IPS-NIHi7 (cell line): ENCODE measurements around the gene MKRN2.
"Not testable (repeated sequence)": the region's sequence is repeated elsewhere in the genome, so short reads cannot be mapped to it uniquely, and the experiment has no call there.

ENCODE experiments used
- DNase-seq: peaks from one replicate; pipeline ENCODE4 v3.0.0; 2012; ENCODE audit warnings: mixed read lengths; ENCODE audit errors: extremely low spot score

Gene MKRN2

GRCh38 chr3:12588039-12589009 lies 31.4 kb downstream of the MKRN2 start:
- no peak for DNase-seq

DNA sequence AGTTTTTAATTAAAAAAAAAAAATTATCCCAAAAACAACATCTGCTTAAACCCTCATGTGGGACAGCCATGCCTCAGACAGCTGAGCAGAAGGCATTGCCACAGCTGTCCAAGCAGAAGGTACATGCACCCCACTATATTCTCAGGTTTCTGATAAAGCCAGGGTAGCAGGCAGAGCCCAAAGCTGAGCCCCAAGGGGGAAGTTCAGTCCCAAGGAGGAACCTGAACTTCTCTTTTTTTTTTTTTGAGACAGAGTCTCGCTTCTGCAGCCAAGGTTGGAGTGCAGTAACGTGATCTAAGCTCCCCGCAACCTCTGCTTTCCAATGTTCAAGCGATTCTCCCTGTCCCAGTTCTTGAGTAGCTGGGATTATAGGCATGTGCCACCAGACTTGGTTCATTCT lies 33.2 kb downstream of the MKRN2 start:
- DNase-seq, result no peak

DNA sequence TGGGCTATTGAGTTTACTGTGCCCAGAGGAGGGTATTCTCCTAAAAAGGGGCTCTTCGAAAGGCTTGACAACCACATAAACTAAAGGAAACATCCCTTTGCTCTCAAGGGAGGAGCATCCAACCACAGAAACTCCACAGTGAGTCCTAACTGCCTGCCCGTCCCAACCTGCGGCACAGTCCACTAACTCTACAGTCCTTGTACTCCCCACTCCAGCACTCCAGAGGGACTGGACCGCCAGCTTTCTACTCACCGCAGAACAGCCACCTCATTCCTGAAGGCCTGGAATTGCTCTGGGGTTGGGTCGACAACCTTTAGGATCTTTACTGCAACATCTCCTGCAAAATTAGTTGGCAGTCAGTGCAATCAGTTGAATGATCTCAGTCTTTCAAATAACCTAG lies 34.6 kb downstream of the MKRN2 start:
- DNase-seq, result no peak

- DNase-seq, result no peak
Measured at GRCh38 chr3:12591997-12592715, 35.3 kb downstream of the MKRN2 start.

GRCh38 chr3:12593473-12593872 lies 36.6 kb downstream of the MKRN2 start:
- no peak for DNase-seq

GRCh38 chr3:12598890-12599289 lies 42.0 kb downstream of the MKRN2 start:
- no peak for DNase-seq

DNA sequence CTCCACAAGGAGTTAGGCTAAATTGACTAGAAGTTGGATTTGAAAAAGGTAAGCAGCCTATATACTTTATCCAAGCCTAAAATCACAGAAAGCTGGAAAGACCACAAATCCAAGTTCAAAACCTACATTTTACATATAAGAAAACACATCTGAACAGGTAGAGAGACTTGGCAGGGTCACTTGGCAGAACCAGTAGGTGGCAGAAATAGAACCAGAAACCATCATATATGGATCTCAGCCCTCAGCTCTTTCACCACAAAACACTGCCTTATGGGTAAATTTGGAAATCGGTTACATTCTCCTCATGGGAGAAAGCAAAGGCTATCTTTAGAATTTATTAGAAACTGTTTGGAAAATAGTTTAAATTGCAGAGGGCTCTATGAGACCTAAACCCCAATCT lies 44.2 kb downstream of the MKRN2 start:
- no peak for DNase-seq

- DNase-seq, result no peak
Measured at GRCh38 chr3:12603969-12604368, 47.1 kb downstream of the MKRN2 start.

GRCh38 chr3:12608376-12608775 lies 51.5 kb downstream of the MKRN2 start:
- DNase-seq, result no peak

DNA sequence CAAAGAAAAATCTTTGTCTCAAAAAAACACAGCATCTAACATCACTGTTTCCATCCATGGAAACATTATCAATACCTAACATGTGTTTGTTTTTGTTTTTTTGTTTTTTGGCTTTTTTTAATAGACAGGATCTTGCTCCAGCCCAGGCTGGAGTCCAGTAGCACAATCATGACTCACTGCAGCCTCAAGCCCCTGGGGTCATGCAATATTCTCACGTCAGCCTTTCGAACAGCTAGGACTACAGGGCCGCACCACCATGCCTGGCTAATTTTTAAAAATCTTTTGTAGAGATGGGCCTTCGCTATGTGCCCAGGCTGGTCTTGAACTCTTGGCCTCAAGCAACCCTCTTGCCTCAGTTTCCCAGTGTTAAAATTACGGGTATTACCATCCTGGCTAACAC lies 54.2 kb downstream of the MKRN2 start:
- no peak for DNase-seq

- DNase-seq, result no peak
Measured at GRCh38 chr3:12612514-12613226, 55.8 kb downstream of the MKRN2 start.

DNA sequence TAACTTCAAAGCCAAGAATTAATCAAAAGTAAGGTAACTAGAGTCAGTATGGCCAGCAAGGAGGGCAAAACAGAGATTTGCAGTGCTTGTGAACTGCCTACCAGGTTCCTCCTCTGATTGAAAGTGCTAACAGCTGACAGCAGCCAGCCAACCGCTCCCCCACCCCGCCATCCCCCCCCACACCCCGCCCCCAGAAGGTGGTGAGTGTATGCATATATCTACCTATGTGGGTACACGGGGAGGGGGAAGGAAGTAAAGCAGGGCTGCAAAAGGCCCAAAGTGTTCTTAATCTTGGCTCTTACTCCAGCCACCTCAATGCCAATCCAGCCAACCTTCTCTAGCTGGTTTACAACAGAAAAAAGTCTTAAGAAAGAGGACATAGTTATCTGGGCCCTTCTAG lies 56.4 kb downstream of the MKRN2 start:
- no peak for DNase-seq

- DNase-seq, result no peak
Measured at GRCh38 chr3:12615266-12615665, 58.4 kb downstream of the MKRN2 start.

GRCh38 chr3:12618426-12618825 lies 61.5 kb downstream of the MKRN2 start:
- no peak for DNase-seq

DNA sequence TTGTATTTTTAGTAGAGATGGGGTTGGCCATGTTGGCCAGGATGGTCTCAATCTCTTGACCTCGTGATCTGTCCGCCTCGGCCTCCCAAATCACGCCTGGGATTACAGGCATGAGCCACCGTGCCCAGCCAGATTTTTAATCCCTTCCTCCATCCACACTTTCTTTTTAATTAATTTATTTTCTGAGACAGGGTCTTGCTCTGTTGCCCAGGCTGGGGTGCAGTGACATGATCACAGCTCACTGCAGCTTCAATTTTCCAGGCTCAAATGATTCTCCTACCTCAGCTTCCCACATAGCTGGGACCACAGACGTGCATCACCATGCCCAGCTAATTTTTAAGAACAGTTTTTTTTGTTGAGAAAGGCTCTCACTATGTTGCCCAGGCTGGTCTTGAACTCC lies 63.4 kb downstream of the MKRN2 start:
- DNase-seq, result no peak

DNA sequence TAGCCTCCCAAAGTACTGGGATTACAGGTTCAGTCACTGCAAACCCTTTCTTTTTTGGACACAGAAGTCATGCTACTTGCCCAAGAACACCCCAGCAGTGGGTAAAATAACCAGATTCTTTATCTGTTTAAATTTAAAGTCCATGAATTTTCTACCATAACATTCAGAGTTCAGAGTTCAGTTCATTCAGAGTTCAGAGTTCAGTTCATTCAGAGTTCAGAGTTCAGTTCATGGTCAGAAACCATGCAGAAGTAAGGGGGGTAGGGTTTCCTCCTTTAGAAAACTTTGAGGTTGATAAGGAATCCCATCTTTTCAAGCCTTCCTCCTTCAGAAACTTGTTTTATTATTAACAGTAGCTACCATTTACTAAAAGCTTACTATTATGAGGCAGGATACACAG lies 63.8 kb downstream of the MKRN2 start:
- DNase-seq, result no peak

DNA sequence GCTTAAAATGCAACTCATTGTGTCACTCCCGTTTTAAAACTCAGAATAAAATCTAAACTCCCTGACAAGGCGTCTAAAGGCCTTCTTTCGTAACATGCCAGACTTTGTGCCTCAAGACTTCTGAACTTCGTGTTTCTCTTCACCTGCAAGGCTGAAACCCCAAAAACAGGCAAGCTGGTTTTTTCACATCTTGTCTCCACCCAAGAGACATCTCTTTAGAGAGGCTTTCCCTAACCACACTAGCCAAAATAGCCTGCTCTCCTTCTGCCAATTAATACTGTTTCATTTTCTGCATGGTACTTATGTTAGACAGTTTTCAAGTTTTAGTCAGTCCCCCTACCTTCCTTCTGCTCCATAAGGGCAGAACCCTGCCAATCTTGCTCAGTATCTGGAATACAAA lies 65.4 kb downstream of the MKRN2 start:
- DNase-seq, result no peak

GRCh38 chr3:12624056-12624455 lies 67.2 kb downstream of the MKRN2 start:
- no peak for DNase-seq

DNA sequence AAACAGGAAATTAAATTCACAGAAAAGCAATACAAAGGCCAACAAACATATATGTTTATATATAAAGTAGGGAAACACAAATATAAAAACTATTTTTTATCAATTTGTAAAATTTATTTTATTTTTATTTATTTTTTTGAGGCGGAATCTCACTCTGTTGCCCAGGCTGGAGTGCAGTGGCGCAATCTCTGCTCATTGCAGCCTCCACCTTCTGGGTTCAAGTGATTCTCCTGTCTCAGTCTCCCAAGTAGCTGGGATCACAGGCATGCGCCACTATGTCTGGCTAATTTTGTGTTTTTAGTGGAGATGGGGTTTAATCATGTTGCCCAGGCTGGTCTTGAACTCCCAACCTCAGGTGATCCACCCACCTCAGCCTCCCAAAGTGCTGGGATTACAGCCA lies 68.1 kb downstream of the MKRN2 start:
- DNase-seq, result not testable (repeated sequence)

- no peak for DNase-seq
Measured at GRCh38 chr3:12627370-12627769, 70.5 kb downstream of the MKRN2 start.

- DNase-seq, result no peak
Measured at GRCh38 chr3:12628813-12629212, 71.9 kb downstream of the MKRN2 start.

GRCh38 chr3:12629560-12629959 lies 72.7 kb downstream of the MKRN2 start:
- DNase-seq, result no peak
